HepG2 (cell line): Measurements from ENCODE around the gene COQ9. TPM values are rescaled to one million over a fixed set of nuclear protein-coding genes. Genes with fewer than 3 reads are reported as not detected.

Experiments used
- ATAC-seq: fragments of 200-7000 bp; cut with Tn5 transposase; 3 replicates; pipeline ENCODE4 v1.9.1; 2020; ENCODE audit warnings: mild to moderate bottlenecking, moderate library complexity
- BruUV-seq: library from RNA; stranded (reverse); fragments of 400-500 nt; replicated peaks from 2 replicates; lab custom pipeline; 2021; lab: Mats Ljungman, UMichigan
- CTCF ChIA-PET: fragments of 300-600 bp; formaldehyde crosslinking; extraction: SDS; loops from one replicate; lab custom pipeline; 2021; ENCODE audit warnings: low total read pairs, inconsistent platforms, low intra/inter-chr PET ratio; lab: Yijun Ruan, JAX
- POLR2A ChIA-PET: fragments of 350-600 bp; sonication (Branson Sonifier 250); formaldehyde crosslinking; loops from one replicate; lab custom pipeline; 2020; ENCODE audit warnings: antibody characterized with exemption, inconsistent platforms; lab: Yijun Ruan, JAX
- DNase-seq: peaks from one replicate; pipeline ENCODE4 v3.0.0-alpha.2; 2015; ENCODE audit warnings: low spot score
- FAIRE-seq: peaks from 3 replicates; lab custom pipeline; 2011; peaks lifted over from hg19 to GRCh38; lab: Jason Lieb, UNC
- H2AFZ ChIP-seq: one replicate; pipeline ENCODE4 v1.6.1; 2011; ENCODE audit warnings: low read length, inconsistent platforms
- H3K27ac ChIP-seq: fragments of 300-600 bp; 3 replicates; pipeline ENCODE4 v1.8.0; 2011; ENCODE audit warnings: mixed run types, mild to moderate bottlenecking, mixed read lengths, low read length, inconsistent platforms; ENCODE audit not compliant: insufficient read depth; ENCODE audit errors: extremely low read length
- H3K27me3 ChIP-seq, 2 experiments: fragments of 200-600 bp in 1 of 2; 2 replicates in 1 of 2; 3 replicates in 1 of 2; pipeline versions ENCODE4 v1.6.0 to v1.8.0; 2011; ENCODE audit warnings: low read length in 2 of 2, mild to moderate bottlenecking in 2 of 2, moderate library complexity in 2 of 2, inconsistent platforms in 1 of 2; ENCODE audit not compliant: insufficient read depth in 2 of 2, control insufficient read depth in 1 of 2
- H3K36me3 ChIP-seq, 2 experiments: fragments of 200-600 bp in 1 of 2; replicated peaks in 1 of 2; 2 replicates in 1 of 2; 3 replicates in 1 of 2; pipeline versions ENCODE4 v1.5.1 to v1.8.0; 2011; ENCODE audit warnings: low read length in 2 of 2, inconsistent platforms in 1 of 2; ENCODE audit not compliant: insufficient read depth in 2 of 2, control insufficient read depth in 1 of 2
- H3K4me1 ChIP-seq: 2 replicates; pipeline ENCODE4 v1.5.1; 2012; ENCODE audit warnings: low read length, inconsistent platforms; ENCODE audit not compliant: insufficient read depth
- H3K4me2 ChIP-seq: 2 replicates; pipeline ENCODE4 v1.6.0; 2011; ENCODE audit warnings: low read depth, low read length, inconsistent platforms
- H3K4me3 ChIP-seq, 3 experiments: fragments of 200-600 bp in 1 of 3; sonication (generic), shearing (Covaris generic) in 1 of 3; replicated peaks in 1 of 3; 2 replicates each; pipeline ENCODE4 v1.5.1; 2011 to 2016; ENCODE audit warnings: low read length in 3 of 3, inconsistent platforms in 2 of 3, low read depth in 2 of 3, mild to moderate bottlenecking in 2 of 3, control low read depth in 1 of 3, mixed read lengths in 1 of 3; ENCODE audit not compliant: insufficient read depth in 1 of 3
- H3K79me2 ChIP-seq: one replicate; pipeline ENCODE4 v1.6.1; 2011; ENCODE audit warnings: low read length, inconsistent platforms; ENCODE audit not compliant: insufficient read depth
- H3K9ac ChIP-seq: 2 replicates; pipeline ENCODE4 v1.6.0; 2011; ENCODE audit warnings: mild to moderate bottlenecking, low read depth, low read length, inconsistent platforms; ENCODE audit not compliant: insufficient read depth
- H3K9me3 ChIP-seq: 2 replicates; pipeline ENCODE4 v1.5.1; 2012; ENCODE audit warnings: mild to moderate bottlenecking, low read length
- H4K20me1 ChIP-seq: 2 replicates; pipeline ENCODE4 v1.6.0; 2011; ENCODE audit warnings: inconsistent platforms, mild to moderate bottlenecking, low read length, moderate library complexity; ENCODE audit not compliant: insufficient read depth
- KDM3A ChIP-seq: IDR thresholded peaks from 2 replicates; pipeline ENCODE4 v1.6.1; 2018; ENCODE audit warnings: low read depth, missing compliant biosample characterization
- MYNN ChIP-seq: sonication (generic); formaldehyde crosslinking; IDR thresholded peaks from 2 replicates; pipeline ENCODE4 v1.4.0; 2020; ENCODE audit warnings: mild to moderate bottlenecking, low read depth, missing genetic modification reagents
- NFE2 ChIP-seq: sonication (generic); formaldehyde crosslinking; IDR thresholded peaks from 2 replicates; pipeline ENCODE4 v1.4.0; 2020; ENCODE audit warnings: missing genetic modification reagents
- SPEN ChIP-seq: sonication (generic); formaldehyde crosslinking; IDR thresholded peaks from 2 replicates; pipeline ENCODE4 v1.5.1; 2020; ENCODE audit warnings: low read depth, mild to moderate bottlenecking, missing genetic modification reagents
- SRF ChIP-seq: IDR thresholded peaks from 2 replicates; pipeline ENCODE4 v1.6.1; 2011; ENCODE audit warnings: mild to moderate bottlenecking, low read depth, low read length, moderate library complexity
- ZFAT ChIP-seq: sonication (generic); formaldehyde crosslinking; conservative IDR thresholded peaks from 2 replicates; pipeline ENCODE4 v1.8.1; 2023; ENCODE audit warnings: missing genetic modification reagents, inconsistent platforms
- ZNF672 ChIP-seq: sonication (generic); formaldehyde crosslinking; IDR thresholded peaks from 2 replicates; pipeline ENCODE4 v1.8.1; 2022; ENCODE audit warnings: missing genetic modification reagents
- ZNF772 ChIP-seq: sonication (generic); formaldehyde crosslinking; IDR thresholded peaks from 2 replicates; pipeline ENCODE4 v1.5.0; 2020; ENCODE audit warnings: mild to moderate bottlenecking, missing genetic modification reagents
- WGBS: methylation state at CpG from one replicate; pipeline ENCODE4 v1.1.6; 2017; ENCODE audit warnings: low lambda C conversion rate; 5-methylcytosine and 5-hydroxymethylcytosine counted together
- in situ Hi-C: cut with HindIII; loops from 2 replicates; pipeline ENCODE4 v1.10.0; 2017; ENCODE audit warnings: low pct_unique_long_range_greater_than_20kb; ENCODE audit not compliant: extremely low pct_ligation_motif_present
- intact Hi-C: fragments of 100-400 bp; cut with micrococcal nuclease; formaldehyde crosslinking; loops from one replicate; pipeline ENCODE4 v1.10.0; 2022; ENCODE audit not compliant: unreplicated experiment
- polyA plus RNA-seq, 8 experiments: library from polyadenylated mRNA; depleted of rRNA in 3 of 8; stranded (reverse) in 7 of 8; unstranded in 1 of 8; fragments of >200 nt; fragmentation: Illumina TruSeq in 4 of 8; extraction: Trizol in 4 of 8; gene quantifications; 2 replicates each; pipeline versions ENCODE4 v1.2.1 to v1.2.3, GENCODE V29; 2011 to 2016; ENCODE audit warnings: low read depth in 4 of 8, missing spikeins in 1 of 8, mixed read lengths in 1 of 8; ENCODE audit not compliant: insufficient read depth in 1 of 8
- total RNA-seq, 5 experiments: library from RNA; depleted of rRNA; stranded (reverse); fragments of >200 nt; fragmentation: Illumina TruSeq; extraction: Trizol; gene quantifications; 2 replicates each; pipeline ENCODE4 v1.2.3, GENCODE V29; 2016; ENCODE audit warnings: low read depth in 1 of 5
- TF ChIP-seq, protein P1 (sequence below): sonication (generic); formaldehyde crosslinking; IDR thresholded peaks from 2 replicates; pipeline ENCODE4 v1.9.0; 2021; ENCODE audit warnings: missing genetic modification reagents, borderline replicate concordance
- TF ChIP-seq, protein P2 (sequence below): sonication (generic); formaldehyde crosslinking; IDR thresholded peaks from 2 replicates; pipeline ENCODE4 v1.8.1; 2023; ENCODE audit warnings: mild to moderate bottlenecking, missing genetic modification reagents, borderline replicate concordance
- TF ChIP-seq, protein P3 (sequence below): sonication (generic); formaldehyde crosslinking; IDR thresholded peaks from 2 replicates; pipeline ENCODE4 v1.5.1; 2020; ENCODE audit warnings: missing genetic modification reagents, mild to moderate bottlenecking, borderline replicate concordance
- TF ChIP-seq, protein P4 (sequence below): IDR thresholded peaks from 2 replicates; pipeline ENCODE4 v1.6.1; 2016; ENCODE audit warnings: missing compliant biosample characterization, missing genetic modification reagents, borderline replicate concordance
- TF ChIP-seq, protein P5 (sequence below): sonication (generic); IDR thresholded peaks from 2 replicates; pipeline ENCODE4 v1.6.1; 2016; ENCODE audit warnings: low read depth, borderline replicate concordance

The COQ9 gene
- total and polyA plus RNA-seq, 2 of the 13 experiments (the other 11 are each of a cell fraction or from before 2014, with no cell fraction given), result 57.5 to 108 TPM

DNA sequence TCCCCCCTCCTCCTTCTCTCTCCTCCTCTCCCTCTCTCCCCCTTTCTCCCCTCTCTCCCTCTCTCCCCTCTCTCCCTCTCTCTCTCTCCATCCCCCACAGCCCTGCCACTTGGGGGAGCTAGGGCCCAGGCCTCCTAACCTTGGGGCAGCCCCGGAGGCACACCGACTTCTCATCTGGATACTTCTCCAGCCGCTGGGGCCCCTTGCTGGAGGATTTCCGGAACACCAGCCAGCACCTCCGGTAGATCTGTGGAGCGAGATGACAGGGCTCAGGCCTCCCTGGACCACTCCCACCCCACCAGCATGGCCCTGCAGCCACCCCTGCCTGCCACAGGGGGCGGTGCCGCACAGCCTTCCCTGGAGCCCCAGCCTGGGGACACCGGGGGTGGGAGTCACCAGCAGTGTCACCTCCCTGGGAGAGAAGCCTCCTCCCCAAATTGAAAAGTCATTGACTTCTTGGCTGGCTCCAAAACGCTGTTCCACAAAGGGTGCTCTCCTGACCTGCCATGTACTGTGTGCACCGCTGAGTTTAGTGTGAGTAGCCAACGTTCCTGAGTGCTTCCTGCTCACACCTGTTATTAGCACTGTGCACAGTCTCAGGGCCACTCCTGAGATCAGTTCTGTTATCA is 28.5 kb downstream of the COQ9 start:
- peak; percentile 73 for ATAC-seq
- DNase-seq, result peak; percentile 69
- in situ Hi-C loops (loop anchor here (5.0 kb wide), 1 partner anchor 41 kb away; no protein-coding TSS in a partner anchor), intact Hi-C loops (loop anchor here (1.0 kb wide), 1 partner anchor 43 kb away; no protein-coding TSS in a partner anchor)
- Histone ChIP-seq H3K4me2 (peak overlapping the region; percentile 27; the same call in 1 of the 2 replicates), H3K9me3 (no peaks in the 10 kb centered on the region), H3K79me2 (peaks cover 18% of the 10 kb centered on the region), H3K9ac (no peak overlapping the region), H3K4me3 (no peak overlapping the region), H3K27me3 (no peaks in the 10 kb centered on the region), H3K4me1 (peaks cover 84% of the 10 kb centered on the region), H2AFZ (no peak overlapping the region), H4K20me1 (peaks cover 8% of the 10 kb centered on the region; the same call in 1 of the 2 replicates), H3K36me3 (peaks cover 20 to 37% of the 10 kb centered on the region in 2 experiments), H3K27ac (peak overlapping the region; percentile 11)
- BruUV-seq, result no TSS peak
- CTCF ChIA-PET, result interaction anchor here (1.3 to 1.5 kb wide), 2 partner anchors 14 to 44 kb away, joined by 5 to 16 read pairs; partner anchors contain the start of gene POLR2C
- peak; percentile 84 for FAIRE-seq
- POLR2A ChIA-PET, result interaction anchor here (0.7 to 1.3 kb wide), 2 partner anchors 11 to 28 kb away, joined by 3 to 5 read pairs; partner anchors contain the start of genes CIAPIN1, COQ9 and DOK4
- WGBS, result 38% methylated on average over 8 of the region's 12 CpGs
- TF ChIP-seq MYNN (CRISPR knock-in tag) (no peak), KDM3A (CRISPR knock-in tag) (no peak), ZFAT (no peak), ZNF772 (no peak; the same call in 1 of the 2 replicates), NFE2 (CRISPR knock-in tag) (no peak), ZNF672 (CRISPR knock-in tag) (no peak), SRF (no peak), SPEN (CRISPR knock-in tag) (0 out of 2 replicates have a peak, but pooled peaks have one; percentile 19)
- TF ChIP-seq, protein P1, sequence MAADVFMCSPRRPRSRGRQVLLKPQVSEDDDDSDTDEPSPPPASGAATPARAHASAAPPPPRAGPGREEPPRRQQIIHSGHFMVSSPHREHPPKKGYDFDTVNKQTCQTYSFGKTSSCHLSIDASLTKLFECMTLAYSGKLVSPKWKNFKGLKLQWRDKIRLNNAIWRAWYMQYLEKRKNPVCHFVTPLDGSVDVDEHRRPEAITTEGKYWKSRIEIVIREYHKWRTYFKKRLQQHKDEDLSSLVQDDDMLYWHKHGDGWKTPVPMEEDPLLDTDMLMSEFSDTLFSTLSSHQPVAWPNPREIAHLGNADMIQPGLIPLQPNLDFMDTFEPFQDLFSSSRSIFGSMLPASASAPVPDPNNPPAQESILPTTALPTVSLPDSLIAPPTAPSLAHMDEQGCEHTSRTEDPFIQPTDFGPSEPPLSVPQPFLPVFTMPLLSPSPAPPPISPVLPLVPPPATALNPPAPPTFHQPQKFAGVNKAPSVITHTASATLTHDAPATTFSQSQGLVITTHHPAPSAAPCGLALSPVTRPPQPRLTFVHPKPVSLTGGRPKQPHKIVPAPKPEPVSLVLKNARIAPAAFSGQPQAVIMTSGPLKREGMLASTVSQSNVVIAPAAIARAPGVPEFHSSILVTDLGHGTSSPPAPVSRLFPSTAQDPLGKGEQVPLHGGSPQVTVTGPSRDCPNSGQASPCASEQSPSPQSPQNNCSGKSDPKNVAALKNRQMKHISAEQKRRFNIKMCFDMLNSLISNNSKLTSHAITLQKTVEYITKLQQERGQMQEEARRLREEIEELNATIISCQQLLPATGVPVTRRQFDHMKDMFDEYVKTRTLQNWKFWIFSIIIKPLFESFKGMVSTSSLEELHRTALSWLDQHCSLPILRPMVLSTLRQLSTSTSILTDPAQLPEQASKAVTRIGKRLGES (CRISPR knock-in tag), result no peak
- TF ChIP-seq, protein P2, sequence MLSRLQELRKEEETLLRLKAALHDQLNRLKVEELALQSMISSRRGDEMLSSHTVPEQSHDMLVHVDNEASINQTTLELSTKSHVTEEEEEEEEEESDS (CRISPR knock-in tag), result no peak
- TF ChIP-seq, protein P3, sequence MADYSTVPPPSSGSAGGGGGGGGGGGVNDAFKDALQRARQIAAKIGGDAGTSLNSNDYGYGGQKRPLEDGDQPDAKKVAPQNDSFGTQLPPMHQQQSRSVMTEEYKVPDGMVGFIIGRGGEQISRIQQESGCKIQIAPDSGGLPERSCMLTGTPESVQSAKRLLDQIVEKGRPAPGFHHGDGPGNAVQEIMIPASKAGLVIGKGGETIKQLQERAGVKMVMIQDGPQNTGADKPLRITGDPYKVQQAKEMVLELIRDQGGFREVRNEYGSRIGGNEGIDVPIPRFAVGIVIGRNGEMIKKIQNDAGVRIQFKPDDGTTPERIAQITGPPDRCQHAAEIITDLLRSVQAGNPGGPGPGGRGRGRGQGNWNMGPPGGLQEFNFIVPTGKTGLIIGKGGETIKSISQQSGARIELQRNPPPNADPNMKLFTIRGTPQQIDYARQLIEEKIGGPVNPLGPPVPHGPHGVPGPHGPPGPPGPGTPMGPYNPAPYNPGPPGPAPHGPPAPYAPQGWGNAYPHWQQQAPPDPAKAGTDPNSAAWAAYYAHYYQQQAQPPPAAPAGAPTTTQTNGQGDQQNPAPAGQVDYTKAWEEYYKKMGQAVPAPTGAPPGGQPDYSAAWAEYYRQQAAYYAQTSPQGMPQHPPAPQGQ (CRISPR knock-in tag), result no peak
- TF ChIP-seq, protein P4, sequence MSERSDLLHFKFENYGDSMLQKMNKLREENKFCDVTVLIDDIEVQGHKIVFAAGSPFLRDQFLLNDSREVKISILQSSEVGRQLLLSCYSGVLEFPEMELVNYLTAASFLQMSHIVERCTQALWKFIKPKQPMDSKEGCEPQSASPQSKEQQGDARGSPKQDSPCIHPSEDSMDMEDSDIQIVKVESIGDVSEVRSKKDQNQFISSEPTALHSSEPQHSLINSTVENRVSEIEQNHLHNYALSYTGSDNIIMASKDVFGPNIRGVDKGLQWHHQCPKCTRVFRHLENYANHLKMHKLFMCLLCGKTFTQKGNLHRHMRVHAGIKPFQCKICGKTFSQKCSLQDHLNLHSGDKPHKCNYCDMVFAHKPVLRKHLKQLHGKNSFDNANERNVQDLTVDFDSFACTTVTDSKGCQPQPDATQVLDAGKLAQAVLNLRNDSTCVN, result no peak
- TF ChIP-seq, protein P5, sequence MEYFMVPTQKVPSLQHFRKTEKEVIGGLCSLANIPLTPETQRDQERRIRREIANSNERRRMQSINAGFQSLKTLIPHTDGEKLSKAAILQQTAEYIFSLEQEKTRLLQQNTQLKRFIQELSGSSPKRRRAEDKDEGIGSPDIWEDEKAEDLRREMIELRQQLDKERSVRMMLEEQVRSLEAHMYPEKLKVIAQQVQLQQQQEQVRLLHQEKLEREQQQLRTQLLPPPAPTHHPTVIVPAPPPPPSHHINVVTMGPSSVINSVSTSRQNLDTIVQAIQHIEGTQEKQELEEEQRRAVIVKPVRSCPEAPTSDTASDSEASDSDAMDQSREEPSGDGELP, result peak; percentile 16; the same call in 1 of the 2 replicates
